ENCODE measurements around the gene SKP1. TPM values are rescaled to one million over a fixed set of nuclear protein-coding genes. Genes with fewer than 3 reads are reported as not detected.
"Not testable (repeated sequence)": the region's sequence is repeated elsewhere in the genome, so short reads cannot be mapped to it uniquely, and the experiment has no call there.

Gene SKP1
- polyA plus RNA-seq, 4 donors, result 476 to 538 (median 505) TPM

DNA sequence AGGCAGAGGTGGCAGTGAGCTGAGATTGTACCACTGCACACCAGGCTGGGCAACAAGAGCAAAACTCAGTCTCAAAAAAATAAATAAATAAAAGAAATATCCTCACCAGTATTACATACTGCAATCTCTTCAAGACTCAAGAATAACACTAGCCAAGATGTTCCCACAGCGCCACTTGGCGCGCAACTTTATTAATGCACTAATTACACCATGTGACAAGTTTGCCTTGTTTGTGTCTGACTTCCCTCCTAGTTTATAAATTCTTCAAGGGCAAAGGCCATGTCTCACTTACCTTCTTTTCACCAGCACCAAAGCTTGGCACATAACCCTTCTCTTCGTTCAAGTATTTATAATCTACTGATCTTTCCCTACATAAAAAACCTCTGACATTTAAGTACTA, 4.8 kb downstream of the SKP1 start:
- Histone ChIP-seq H3K9me3 (ENCODE audit: control insufficient read depth in 2 of 2, insufficient read depth in 1 of 2, low read depth in 1 of 2, low read length in 1 of 2) (no peaks in the 10 kb centered on the region), H3K4me1 (ENCODE audit: control insufficient read depth in 3 of 3, insufficient read depth in 2 of 3, low read depth in 1 of 3, low read length in 2 of 3) (peaks cover 0 to 21% (median 0%) of the 10 kb centered on the region in 3 donors), H3K27ac (ENCODE audit: low read depth in 1 of 3, low read length in 2 of 3) (no peak overlapping the region), H3K4me3 (ENCODE audit: low read depth in 1 of 3, low read length in 3 of 3) (no peak overlapping the region), H3K27me3 (ENCODE audit: control insufficient read depth in 3 of 3, insufficient read depth in 3 of 3, low read length in 3 of 3) (no peaks in the 10 kb centered on the region), H3K36me3 (ENCODE audit: control insufficient read depth in 3 of 3, insufficient read depth in 2 of 3, low read depth in 1 of 3, low read length in 3 of 3) (peaks cover 6 to 24% (median 12%) of the 10 kb centered on the region in 3 donors)
- 17 to 74% (median 48%) methylated on average over 4 of the region's 4 CpGs for WGBS, 3 donors
- FAIRE-seq, result no peak
- peak; percentile 84 to 94 for DNase-seq

DNA sequence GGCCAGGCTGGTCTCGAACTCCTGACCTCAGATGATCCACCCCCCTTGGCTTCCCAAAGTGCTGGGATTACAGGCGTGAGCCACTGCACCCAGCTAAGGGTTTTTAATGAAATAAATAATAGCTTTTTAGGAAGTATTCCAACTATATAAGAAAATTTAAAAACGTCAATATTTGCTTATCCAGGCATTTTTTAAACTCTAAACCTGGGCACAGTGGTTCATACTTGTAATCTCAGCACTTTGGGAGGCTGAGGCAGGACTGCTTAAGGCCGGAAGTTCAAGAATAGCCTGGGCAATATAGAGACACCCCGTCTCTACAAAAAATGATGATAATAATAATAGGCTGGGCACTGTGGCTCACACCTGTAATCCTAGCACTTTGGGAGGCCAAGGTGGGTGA, 14.2 kb downstream of the SKP1 start:
- no peak overlapping the region for H3K4me3 ChIP-seq (ENCODE audit: low read depth in 1 of 3, low read length in 3 of 3)
- no peaks in the 10 kb centered on the region for H3K4me1 ChIP-seq (ENCODE audit: control insufficient read depth in 3 of 3, insufficient read depth in 2 of 3, low read depth in 1 of 3, low read length in 2 of 3)
- DNase-seq (no peak), FAIRE-seq (no peak)
- WGBS, 3 donors, result 93 to 98% (median 95%) methylated on average over 5 of the region's 5 CpGs
- no peaks in the 10 kb centered on the region for H3K27me3 ChIP-seq (ENCODE audit: control insufficient read depth in 3 of 3, insufficient read depth in 3 of 3, low read length in 3 of 3)
- peaks cover 5 to 43% (median 23%) of the 10 kb centered on the region in 3 donors for H3K36me3 ChIP-seq (ENCODE audit: control insufficient read depth in 3 of 3, insufficient read depth in 2 of 3, low read depth in 1 of 3, low read length in 3 of 3)
- H3K9me3 ChIP-seq (ENCODE audit: control insufficient read depth in 2 of 2, insufficient read depth in 1 of 2, low read depth in 1 of 2, low read length in 1 of 2), result peaks cover 0 to 4% of the 10 kb centered on the region in 2 donors
- H3K27ac ChIP-seq (ENCODE audit: low read depth in 1 of 3, low read length in 2 of 3), result no peak overlapping the region

DNA sequence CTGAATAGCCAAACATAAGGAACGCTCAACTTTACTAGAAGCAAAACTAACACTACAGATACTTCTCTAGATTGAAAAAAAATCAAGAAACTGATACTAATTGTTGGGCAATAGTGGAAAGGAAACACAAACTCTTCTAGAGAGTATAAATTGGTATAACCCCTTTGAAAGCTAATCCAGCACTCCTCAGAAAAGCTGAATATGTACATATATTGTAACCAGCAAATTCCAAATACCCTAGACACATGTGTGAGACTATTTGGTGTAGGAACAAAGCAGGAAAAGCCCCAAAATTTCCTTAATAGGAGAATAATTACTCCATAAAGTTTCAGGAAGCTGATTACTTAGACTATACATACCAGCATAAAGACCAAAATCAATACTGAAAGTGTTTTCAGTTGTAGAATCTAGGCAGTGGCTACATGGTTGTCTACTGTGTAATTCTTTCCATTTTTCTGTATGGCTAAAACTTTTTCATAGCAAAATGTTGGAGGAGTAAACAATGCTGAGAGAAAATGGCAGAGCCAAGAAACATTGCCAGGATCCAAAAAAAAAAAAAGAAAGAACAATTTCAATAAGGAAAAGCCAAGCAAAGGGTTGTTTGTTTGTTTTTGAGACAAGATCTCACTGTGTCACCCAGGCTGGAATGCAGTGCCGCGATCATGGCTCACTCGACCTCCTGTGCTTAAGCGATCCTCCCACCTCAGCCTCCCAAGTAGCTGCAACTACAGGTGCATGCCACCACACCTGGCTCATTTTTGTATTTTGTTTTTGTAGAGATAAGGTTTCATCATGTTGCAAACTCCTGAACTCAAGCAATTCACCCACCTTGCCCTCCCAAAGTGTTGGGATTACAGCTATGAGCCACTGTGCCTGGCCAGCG, 15.0 kb downstream of the SKP1 start:
- Histone ChIP-seq H3K9me3 (ENCODE audit: control insufficient read depth in 2 of 2, insufficient read depth in 1 of 2, low read depth in 1 of 2, low read length in 1 of 2) (peaks cover 0 to 4% of the 10 kb centered on the region in 2 donors), H3K4me1 (ENCODE audit: control insufficient read depth in 3 of 3, insufficient read depth in 2 of 3, low read depth in 1 of 3, low read length in 2 of 3) (no peaks in the 10 kb centered on the region), H3K27ac (ENCODE audit: low read depth in 1 of 3, low read length in 2 of 3) (no peak overlapping the region), H3K27me3 (ENCODE audit: control insufficient read depth in 3 of 3, insufficient read depth in 3 of 3, low read length in 3 of 3) (no peaks in the 10 kb centered on the region), H3K4me3 (ENCODE audit: low read depth in 1 of 3, low read length in 3 of 3) (no peak overlapping the region), H3K36me3 (ENCODE audit: control insufficient read depth in 3 of 3, insufficient read depth in 2 of 3, low read depth in 1 of 3, low read length in 3 of 3) (peaks cover 5 to 40% (median 21%) of the 10 kb centered on the region in 3 donors)
- 93 to 97% (median 94%) methylated on average over 6 of the region's 6 CpGs for WGBS, 3 donors
- DNase-seq (no peak), FAIRE-seq (no peak)

DNA sequence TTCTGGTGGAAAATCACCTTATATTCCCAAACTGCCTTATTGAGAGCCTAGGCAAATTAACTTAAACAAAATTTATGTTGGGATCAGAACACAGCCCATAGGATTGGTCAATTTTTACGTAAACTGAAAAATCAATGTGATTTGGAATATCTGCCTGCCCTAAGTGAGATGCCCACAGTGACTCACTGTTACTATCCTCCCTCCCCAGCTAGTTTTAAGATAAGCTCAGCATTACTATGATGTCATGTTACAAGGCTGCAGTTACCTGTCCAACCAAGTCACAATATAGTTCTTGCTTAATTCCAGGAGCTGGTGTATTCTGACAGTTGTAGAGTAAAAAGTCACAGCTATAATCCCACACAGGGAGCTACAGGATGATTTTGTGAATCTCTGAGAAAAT, 23.1 kb downstream of the SKP1 start:
- no peak for DNase-seq
- no peak overlapping the region for H3K4me3 ChIP-seq (ENCODE audit: low read depth in 1 of 3, low read length in 3 of 3)
- peaks cover 19 to 43% (median 23%) of the 10 kb centered on the region in 3 donors for H3K36me3 ChIP-seq (ENCODE audit: control insufficient read depth in 3 of 3, insufficient read depth in 2 of 3, low read depth in 1 of 3, low read length in 3 of 3)
- no peak overlapping the region for H3K27ac ChIP-seq (ENCODE audit: low read depth in 1 of 3, low read length in 2 of 3)
- H3K4me1 ChIP-seq (ENCODE audit: control insufficient read depth in 3 of 3, insufficient read depth in 2 of 3, low read depth in 1 of 3, low read length in 2 of 3), result peaks cover 0 to 5% (median 4%) of the 10 kb centered on the region in 3 donors
- no peaks in the 10 kb centered on the region for H3K9me3 ChIP-seq (ENCODE audit: control insufficient read depth in 2 of 2, insufficient read depth in 1 of 2, low read depth in 1 of 2, low read length in 1 of 2)
- FAIRE-seq, result no peak
- 94 to 100% (median 96%) methylated on average over 1 of the region's 1 CpG for WGBS, 3 donors
- H3K27me3 ChIP-seq (ENCODE audit: control insufficient read depth in 3 of 3, insufficient read depth in 3 of 3, low read length in 3 of 3), result no peaks in the 10 kb centered on the region

DNA sequence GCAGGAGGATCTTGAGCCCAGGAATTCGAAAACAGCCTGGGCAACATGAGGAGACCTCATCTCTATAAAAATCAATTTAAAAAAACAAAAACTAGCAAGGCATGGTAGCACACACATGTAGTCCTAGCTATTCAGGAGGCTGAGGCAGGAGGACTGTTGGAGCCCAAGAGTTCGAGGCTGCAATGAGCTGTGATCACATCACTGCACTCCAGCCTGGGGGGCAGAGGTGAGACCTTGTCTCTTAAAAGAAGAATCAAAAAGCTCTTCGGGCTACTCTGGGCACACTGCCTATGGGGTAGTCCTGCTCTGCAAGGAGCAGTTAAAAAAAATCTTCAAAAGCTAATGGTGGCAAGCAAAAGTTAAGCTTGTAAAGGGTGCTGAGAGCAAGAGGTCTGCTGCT, 23.5 kb downstream of the SKP1 start:
- Histone ChIP-seq H3K36me3 (ENCODE audit: control insufficient read depth in 3 of 3, insufficient read depth in 2 of 3, low read depth in 1 of 3, low read length in 3 of 3) (peaks cover 19 to 42% (median 23%) of the 10 kb centered on the region in 3 donors), H3K27ac (ENCODE audit: low read depth in 1 of 3, low read length in 2 of 3) (no peak overlapping the region), H3K4me3 (ENCODE audit: low read depth in 1 of 3, low read length in 3 of 3) (no peak overlapping the region), H3K27me3 (ENCODE audit: control insufficient read depth in 3 of 3, insufficient read depth in 3 of 3, low read length in 3 of 3) (no peaks in the 10 kb centered on the region), H3K9me3 (ENCODE audit: control insufficient read depth in 2 of 2, insufficient read depth in 1 of 2, low read depth in 1 of 2, low read length in 1 of 2) (no peaks in the 10 kb centered on the region), H3K4me1 (ENCODE audit: control insufficient read depth in 3 of 3, insufficient read depth in 2 of 3, low read depth in 1 of 3, low read length in 2 of 3) (peaks cover 0 to 5% (median 4%) of the 10 kb centered on the region in 3 donors)
- DNase-seq (no peak), FAIRE-seq (no peak)
- 85 to 97% (median 97%) methylated on average over 3 of the region's 3 CpGs for WGBS, 3 donors

DNA sequence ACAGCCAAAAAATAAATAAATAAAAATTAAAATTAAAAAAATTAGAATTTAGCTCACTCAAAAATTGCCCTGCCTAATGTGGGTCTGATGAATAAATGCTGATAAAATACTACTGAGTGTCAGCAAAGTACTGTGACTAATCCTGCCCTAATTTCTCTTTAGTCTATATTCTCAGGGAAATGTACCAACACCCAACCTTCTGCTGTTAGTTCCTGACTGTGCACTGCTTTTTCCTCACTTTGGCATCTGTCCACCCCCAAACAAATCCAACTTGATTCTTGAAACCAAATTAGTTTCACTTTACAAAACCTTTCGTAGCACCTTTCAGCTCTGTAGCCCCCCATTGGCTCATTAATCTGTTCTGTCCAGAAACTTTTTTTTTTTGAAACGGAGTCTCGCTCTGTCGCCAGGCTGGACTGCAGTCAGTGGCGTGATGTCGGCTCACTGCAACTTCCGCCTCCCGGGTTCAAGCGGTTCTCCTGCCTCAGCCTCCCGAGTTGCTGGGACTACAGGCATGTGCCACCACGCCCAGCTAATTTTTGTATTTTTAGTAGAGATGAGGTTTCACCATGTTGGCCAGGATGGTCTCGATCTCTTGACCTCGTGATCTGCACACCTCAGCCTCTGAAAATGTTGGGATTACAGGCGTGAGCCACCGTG, 24.4 kb downstream of the SKP1 start:
- not testable (repeated sequence) for H3K4me3 ChIP-seq (ENCODE audit: low read depth in 1 of 3, low read length in 3 of 3); H3K27ac ChIP-seq (ENCODE audit: low read depth in 1 of 3, low read length in 2 of 3); H3K27me3 ChIP-seq (ENCODE audit: control insufficient read depth in 3 of 3, insufficient read depth in 3 of 3, low read length in 3 of 3); DNase-seq; H3K9me3 ChIP-seq (ENCODE audit: control insufficient read depth in 2 of 2, insufficient read depth in 1 of 2, low read depth in 1 of 2, low read length in 1 of 2); H3K4me1 ChIP-seq (ENCODE audit: control insufficient read depth in 3 of 3, insufficient read depth in 2 of 3, low read depth in 1 of 3, low read length in 2 of 3); FAIRE-seq
- WGBS, 3 donors, result 93 to 96% (median 94%) methylated on average over 15 of the region's 15 CpGs
- H3K36me3 ChIP-seq (ENCODE audit: control insufficient read depth in 3 of 3, insufficient read depth in 2 of 3, low read depth in 1 of 3, low read length in 3 of 3), result peaks cover 19 to 38% (median 28%) of the 10 kb centered on the region in 3 donors

DNA sequence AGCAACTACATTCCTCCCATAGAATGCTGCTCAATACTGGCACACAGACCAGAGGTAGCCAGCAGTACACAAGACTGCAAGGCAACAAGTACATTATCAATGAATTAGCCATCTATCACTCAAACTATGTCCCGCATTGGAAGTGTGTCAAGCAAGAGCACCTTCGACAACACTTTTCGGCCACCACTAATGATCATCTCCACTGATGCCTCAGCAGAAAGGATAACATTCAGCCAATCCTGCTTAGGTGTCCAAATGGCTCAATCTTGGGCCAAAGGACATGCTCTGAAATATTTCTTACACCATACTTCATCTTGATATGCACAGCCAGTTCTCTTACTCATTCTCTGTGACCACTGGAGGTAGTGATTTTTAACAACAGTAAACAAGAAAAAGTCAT, 25.0 kb downstream of the SKP1 start:
- FAIRE-seq, result no peak

DNA sequence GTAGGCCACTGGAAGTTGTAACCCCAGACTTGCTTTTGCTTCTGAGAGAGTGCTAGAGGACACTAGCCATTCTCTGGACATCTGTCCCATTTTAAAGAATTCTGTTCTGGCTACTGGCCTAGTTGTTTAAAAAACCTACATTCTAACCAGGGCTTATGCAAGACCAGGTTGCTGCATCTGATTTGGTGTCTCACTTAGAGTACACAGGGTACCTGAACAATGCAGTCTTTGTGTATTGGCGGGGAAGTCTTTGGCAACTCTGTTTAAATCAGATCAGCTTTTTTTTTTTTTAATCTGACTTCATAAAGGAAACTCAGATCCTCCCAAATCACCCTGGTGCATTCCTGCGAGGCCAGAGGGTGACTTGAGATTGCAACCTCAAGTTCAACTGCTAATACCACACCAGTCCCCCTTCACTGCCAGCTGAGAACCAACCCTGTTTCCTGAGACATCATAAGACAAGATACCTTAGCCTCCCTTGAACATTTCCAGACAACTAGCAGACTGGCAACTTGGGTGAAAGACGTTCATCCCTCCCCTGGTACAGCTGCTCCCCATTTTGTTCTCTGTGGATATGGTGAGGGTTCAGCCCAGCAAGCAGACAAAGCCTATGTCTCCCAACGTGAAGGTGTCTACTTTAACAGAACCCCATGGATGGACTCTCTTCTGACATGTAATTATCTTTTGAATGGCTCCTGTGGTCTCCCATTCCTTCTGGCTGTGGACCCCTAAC, 27.0 kb downstream of the SKP1 start:
- FAIRE-seq (no peak), DNase-seq (no peak)
- H3K27ac ChIP-seq (ENCODE audit: low read depth in 1 of 3, low read length in 2 of 3), result peak overlapping the region in 1 of 3 donors; percentile 73
- peaks cover 0 to 15% (median 5%) of the 10 kb centered on the region in 3 donors for H3K4me1 ChIP-seq (ENCODE audit: control insufficient read depth in 3 of 3, insufficient read depth in 2 of 3, low read depth in 1 of 3, low read length in 2 of 3)
- H3K4me3 ChIP-seq (ENCODE audit: low read depth in 1 of 3, low read length in 3 of 3), result no peak overlapping the region
- H3K9me3 ChIP-seq (ENCODE audit: control insufficient read depth in 2 of 2, insufficient read depth in 1 of 2, low read depth in 1 of 2, low read length in 1 of 2), result no peaks in the 10 kb centered on the region
- peaks cover 19 to 48% (median 32%) of the 10 kb centered on the region in 3 donors for H3K36me3 ChIP-seq (ENCODE audit: control insufficient read depth in 3 of 3, insufficient read depth in 2 of 3, low read depth in 1 of 3, low read length in 3 of 3)
- H3K27me3 ChIP-seq (ENCODE audit: control insufficient read depth in 3 of 3, insufficient read depth in 3 of 3, low read length in 3 of 3), result no peaks in the 10 kb centered on the region
- 14 to 45% (median 32%) methylated on average over 4 of the region's 4 CpGs for WGBS, 3 donors

More for the DNA sequence above, 25.0 kb downstream of the SKP1 start:
- Histone ChIP-seq H3K4me3 (ENCODE audit: low read depth in 1 of 3, low read length in 3 of 3) (no peak overlapping the region), H3K27ac (ENCODE audit: low read depth in 1 of 3, low read length in 2 of 3) (no peak overlapping the region), H3K9me3 (ENCODE audit: control insufficient read depth in 2 of 2, insufficient read depth in 1 of 2, low read depth in 1 of 2, low read length in 1 of 2) (no peaks in the 10 kb centered on the region), H3K36me3 (ENCODE audit: control insufficient read depth in 3 of 3, insufficient read depth in 2 of 3, low read depth in 1 of 3, low read length in 3 of 3) (peaks cover 19 to 38% (median 32%) of the 10 kb centered on the region in 3 donors), H3K4me1 (ENCODE audit: control insufficient read depth in 3 of 3, insufficient read depth in 2 of 3, low read depth in 1 of 3, low read length in 2 of 3) (peaks cover 0 to 5% (median 4%) of the 10 kb centered on the region in 3 donors), H3K27me3 (ENCODE audit: control insufficient read depth in 3 of 3, insufficient read depth in 3 of 3, low read length in 3 of 3) (no peaks in the 10 kb centered on the region)
- 94 to 97% (median 95%) methylated on average over 3 of the region's 3 CpGs for WGBS, 3 donors
- no peak for DNase-seq
